Motor neuron (in vitro differentiated cells): Measurements from ENCODE around the gene MPLKIP. TPM values are rescaled to one million over a fixed set of nuclear protein-coding genes. Genes with fewer than 3 reads are reported as not detected.
A peak's percentile ranks its signal among the peaks of the same experiment; 100 is the strongest.
"Not testable (repeated sequence)": the region's sequence is repeated elsewhere in the genome, so short reads cannot be mapped to it uniquely, and the experiment has no call there.

Source experiments
- ATAC-seq, 8 experiments: fragments of 200-7000 bp; cut with Tn5 transposase; replicated peaks in 6 of 8; 2 replicates each; pipeline ENCODE4 v1.8.0; 2021; ENCODE audit warnings: mild to moderate bottlenecking in 8 of 8, moderate library complexity in 8 of 8
- H3K27ac ChIP-seq, 2 donors: fragments of 250-450 bp; sonication (Bioruptor Pico); 2 replicates each; pipeline ENCODE4 v1.9.0; 2021; ENCODE audit warnings: antibody characterized with exemption in 2 of 2, mild to moderate bottlenecking in 2 of 2, moderate library complexity in 1 of 2
- H3K4me1 ChIP-seq, 2 donors: fragments of 250-450 bp; sonication (Bioruptor Pico); replicated peaks in 1 of 2; 2 replicates each; pipeline ENCODE4 v1.6.1; 2021; ENCODE audit warnings: antibody characterized with exemption in 2 of 2, mild to moderate bottlenecking in 2 of 2, moderate library complexity in 1 of 2
- H3K4me3 ChIP-seq, 5 donors: fragments of 250-450 bp; sonication (Bioruptor Pico); 2 replicates each; pipeline ENCODE4 v1.9.0; 2021; ENCODE audit warnings: antibody characterized with exemption in 5 of 5, mild to moderate bottlenecking in 5 of 5, moderate library complexity in 4 of 5
- WGBS, 10 experiments: fragments of 450-650 bp; shearing (Covaris generic); methylation state at CpG; one replicate each; pipeline ENCODE4 v1.0.0; 2022; 5-methylcytosine and 5-hydroxymethylcytosine counted together
- in situ Hi-C, 9 experiments: fragments of 400-800 bp; cut with MboI; loops; one replicate each; pipeline ENCODE4 v1.15.0; 2021; ENCODE audit warnings: low sequenced_read_pairs in 9 of 9, low pct_unique_long_range_greater_than_20kb in 2 of 9; ENCODE audit not compliant: unreplicated experiment in 9 of 9
- total RNA-seq, 8 experiments: library from RNA; unstranded; fragments of 300-600 nt; gene quantifications; 2 replicates each; pipeline versions ENCODE4 v1.2.3 to v1.2.4, GENCODE V29; 2022

MPLKIP gene
- total RNA-seq, 8 experiments from 2014 or later: 21.3 to 58.7 (median 33.9) TPM

- in situ Hi-C loops, H3K4me3 ChIP-seq, ATAC-seq, H3K4me1 ChIP-seq, H3K27ac ChIP-seq: not testable (repeated sequence)
- WGBS, 10 experiments: 81 to 100% (median 94%) methylated on average over 3 to 7 of the region's 7 CpGs; no CpG with 5 or more reads in 2 of the 10 experiments
Observed at GRCh38 chr7:40118201-40118600, 16.2 kb downstream of the MPLKIP start.

GRCh38 chr7:40117199-40117598 is 17.2 kb downstream of the MPLKIP start:
- ATAC-seq, H3K4me3 ChIP-seq, H3K27ac ChIP-seq, in situ Hi-C loops, H3K4me1 ChIP-seq: not testable (repeated sequence)
- 87 to 100% (median 100%) methylated on average over 2 to 8 of the region's 9 CpGs; no CpG with 5 or more reads in 1 of the 10 experiments for WGBS, 10 experiments

GRCh38 chr7:40115936-40116335 is 18.5 kb downstream of the MPLKIP start:
- peaks cover 4 to 9% of the 10 kb centered on the region in 2 donors for H3K4me1 ChIP-seq
- WGBS, 10 experiments: 83 to 100% (median 94%) methylated on average over 1 to 2 of the region's 2 CpGs; no CpG with 5 or more reads in 2 of the 10 experiments
- no peak overlapping the region for H3K27ac ChIP-seq
- in situ Hi-C loops: no loop called here
- H3K4me3 ChIP-seq: no peak overlapping the region
- ATAC-seq: no peak

GRCh38 chr7:40105879-40106473 is 28.4 kb downstream of the MPLKIP start:
- Histone ChIP-seq H3K27ac (no peak overlapping the region), H3K4me1 (no peaks in the 10 kb centered on the region), H3K4me3 (no peak overlapping the region)
- no peak for ATAC-seq
- in situ Hi-C loops: no loop called here
- 58 to 100% (median 91%) methylated on average over 2 to 4 of the region's 4 CpGs for WGBS, 10 experiments

- Histone ChIP-seq H3K4me1 (no peaks in the 10 kb centered on the region), H3K4me3 (no peak overlapping the region), H3K27ac (no peak overlapping the region)
- WGBS, 10 experiments: 82 to 100% (median 96%) methylated on average over 1 to 2 of the region's 2 CpGs; no CpG with 5 or more reads in 2 of the 10 experiments
- no peak for ATAC-seq
- in situ Hi-C loops: no loop called here
Observed at GRCh38 chr7:40102897-40103296, 31.5 kb downstream of the MPLKIP start.

- Histone ChIP-seq H3K4me3 (no peak overlapping the region), H3K27ac (no peak overlapping the region), H3K4me1 (no peaks in the 10 kb centered on the region)
- in situ Hi-C loops: no loop called here
- WGBS, 10 experiments: 62 to 98% (median 90%) methylated on average over 1 to 3 of the region's 3 CpGs; no CpG with 5 or more reads in 1 of the 10 experiments
- ATAC-seq: no peak
Observed at GRCh38 chr7:40101201-40101600, 33.2 kb downstream of the MPLKIP start.

- Histone ChIP-seq H3K27ac (no peak overlapping the region), H3K4me1 (no peaks in the 10 kb centered on the region), H3K4me3 (no peak overlapping the region)
- no peak for ATAC-seq
- 76 to 100% (median 93%) methylated on average over 1 to 4 of the region's 4 CpGs for WGBS, 10 experiments
- in situ Hi-C loops: no loop called here
Observed at GRCh38 chr7:40099837-40100236, 34.6 kb downstream of the MPLKIP start.

GRCh38 chr7:40098810-40099209 is 35.6 kb downstream of the MPLKIP start:
- Histone ChIP-seq H3K27ac (no peak overlapping the region), H3K4me3 (no peak overlapping the region), H3K4me1 (no peaks in the 10 kb centered on the region)
- ATAC-seq: no peak
- in situ Hi-C loops: no loop called here

GRCh38 chr7:40097728-40098127 is 36.7 kb downstream of the MPLKIP start:
- 60 to 100% (median 89%) methylated on average over 1 to 2 of the region's 2 CpGs; no CpG with 5 or more reads in 1 of the 10 experiments for WGBS, 10 experiments
- H3K4me1 ChIP-seq: no peaks in the 10 kb centered on the region
- no peak overlapping the region for H3K27ac ChIP-seq
- in situ Hi-C loops: no loop called here
- ATAC-seq: no peak
- H3K4me3 ChIP-seq: no peak overlapping the region

GRCh38 chr7:40095695-40096327 is 38.6 kb downstream of the MPLKIP start:
- in situ Hi-C loops: no loop called here
- Histone ChIP-seq H3K4me1 (no peaks in the 10 kb centered on the region), H3K4me3 (no peak overlapping the region), H3K27ac (no peak overlapping the region)
- WGBS, 10 experiments: 0 to 50% (median 25%) methylated on average over 1 of the region's 1 CpG; no CpG with 5 or more reads in 2 of the 10 experiments
- no peak for ATAC-seq

- 0 to 63% (median 25%) methylated on average over 1 of the region's 1 CpG; no CpG with 5 or more reads in 2 of the 10 experiments for WGBS, 10 experiments
- H3K4me1 ChIP-seq: no peaks in the 10 kb centered on the region
- H3K27ac ChIP-seq: no peak overlapping the region
- no peak for ATAC-seq
- in situ Hi-C loops: no loop called here
- no peak overlapping the region for H3K4me3 ChIP-seq
Observed at GRCh38 chr7:40095230-40095629, 39.2 kb downstream of the MPLKIP start.

GRCh38 chr7:40093631-40094350 is 40.6 kb downstream of the MPLKIP start:
- Histone ChIP-seq H3K4me1 (no peaks in the 10 kb centered on the region), H3K4me3 (no peak overlapping the region), H3K27ac (no peak overlapping the region)
- no peak for ATAC-seq
- WGBS, 10 experiments: 70 to 100% (median 93%) methylated on average over 1 to 7 of the region's 8 CpGs; no CpG with 5 or more reads in 1 of the 10 experiments
- in situ Hi-C loops: no loop called here

- Histone ChIP-seq H3K27ac (no peak overlapping the region), H3K4me1 (no peaks in the 10 kb centered on the region), H3K4me3 (no peak overlapping the region)
- in situ Hi-C loops: no loop called here
- WGBS, 10 experiments: 14 to 100% (median 68%) methylated on average over 1 to 2 of the region's 2 CpGs; no CpG with 5 or more reads in 1 of the 10 experiments
- ATAC-seq: peak in 3 of 8 experiments; percentile 48 to 76 (median 70)
Observed at GRCh38 chr7:40092182-40092581, 42.2 kb downstream of the MPLKIP start.
